Measurements from ENCODE around the gene STX5.
A peak's percentile ranks its signal among the peaks of the same experiment; 100 is the strongest.
"Not testable (repeated sequence)": the region's sequence is repeated elsewhere in the genome, so short reads cannot be mapped to it uniquely, and the experiment has no call there.

The STX5 gene

GRCh38 chr11:62786318-62787004 is 45.4 kb downstream of the STX5 start:
- no peak for DNase-seq (ENCODE audit: low read depth, low spot score)

DNA sequence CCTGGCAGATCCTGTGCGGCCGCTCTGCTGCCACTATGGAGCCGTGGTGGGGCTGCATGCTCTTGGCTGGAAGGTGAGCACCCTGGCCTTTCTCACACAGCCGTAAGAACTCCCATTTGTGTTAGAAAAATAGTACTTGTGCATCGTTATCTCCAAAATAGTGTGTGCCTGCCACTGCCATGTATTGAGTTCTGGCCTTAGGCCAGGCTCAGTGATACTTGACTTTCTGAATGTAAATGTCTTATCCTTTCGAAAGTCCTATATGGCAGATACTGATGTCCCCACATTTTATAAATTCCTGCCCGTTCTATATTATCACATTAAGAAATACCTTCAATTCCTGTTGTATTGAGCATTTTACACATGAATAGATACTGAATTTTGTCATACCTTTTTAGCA is 49.1 kb downstream of the STX5 start:
- no peak for DNase-seq (ENCODE audit: low read depth, low spot score)

- no peak for DNase-seq (ENCODE audit: low read depth, low spot score)
Observed at GRCh38 chr11:62778441-62778840, 53.4 kb downstream of the STX5 start.

DNA sequence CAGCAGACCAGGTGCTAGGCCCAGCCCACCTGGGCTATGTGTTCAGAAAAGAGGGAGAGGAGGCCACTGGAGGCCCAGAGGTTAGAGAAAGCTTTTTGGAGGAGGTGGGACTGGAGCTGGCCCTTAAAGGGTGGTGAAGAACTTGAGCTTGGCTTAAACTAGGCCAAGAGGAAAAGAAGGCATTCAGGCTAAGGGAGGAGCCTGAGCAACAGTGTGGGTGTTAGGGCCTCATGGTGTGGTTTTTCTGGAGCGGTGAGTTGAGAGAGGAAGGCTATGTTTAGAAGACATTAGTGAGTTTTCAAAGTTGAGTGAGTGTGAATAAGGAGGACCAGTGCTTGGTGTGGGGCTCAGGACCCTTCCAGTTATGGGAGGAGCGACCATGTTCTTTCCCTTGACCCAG is 54.5 kb downstream of the STX5 start:
- no peak for DNase-seq (ENCODE audit: low read depth, low spot score)

DNA sequence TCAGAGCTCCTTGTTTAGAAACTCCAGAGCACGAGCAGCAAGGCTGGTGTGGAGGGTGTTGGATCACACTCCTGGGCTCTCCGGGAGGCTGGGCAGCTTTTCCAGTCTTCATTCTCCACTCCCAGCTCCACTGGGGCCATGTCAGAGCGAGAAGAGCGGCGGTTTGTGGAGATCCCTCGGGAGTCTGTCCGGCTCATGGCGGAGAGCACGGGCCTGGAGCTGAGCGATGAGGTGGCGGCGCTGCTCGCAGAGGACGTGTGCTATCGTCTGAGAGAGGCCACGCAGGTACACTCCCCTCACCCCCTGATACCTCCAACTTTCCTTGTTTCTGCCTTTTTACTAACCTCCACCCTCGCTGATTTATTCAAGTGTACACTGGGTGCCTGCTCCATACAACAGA is 56.2 kb downstream of the STX5 start:
- DNase-seq (ENCODE audit: low read depth, low spot score): no peak

DNA sequence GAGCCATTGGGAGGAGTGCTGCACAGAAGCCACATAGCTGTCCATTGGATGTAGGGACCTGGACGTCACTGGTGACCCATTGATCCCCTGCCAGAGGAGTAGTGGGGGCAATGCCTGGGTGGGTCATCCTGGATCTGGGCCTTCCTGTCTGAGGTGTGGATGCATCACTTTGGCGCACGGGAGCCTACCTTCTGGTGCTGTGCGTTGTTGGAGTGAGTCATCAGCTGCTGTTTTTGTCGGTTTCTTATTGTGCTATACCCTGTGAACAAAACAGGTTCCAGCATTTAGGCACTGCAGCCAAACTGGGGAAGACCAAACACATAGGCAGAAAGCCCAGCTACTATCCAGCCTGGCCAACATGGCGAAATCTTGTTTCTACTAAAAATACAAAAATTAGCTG is 57.4 kb downstream of the STX5 start:
- DNase-seq (ENCODE audit: low read depth, low spot score): no peak

GRCh38 chr11:62771144-62772021 is 60.5 kb downstream of the STX5 start, which contains the start of gene TAF6L:
Gene TAF6L, plus strand, starts transcription at chr11:62771396. Its CDS starts 4,388 bp downstream, at chr11:62775784.
- peak; percentile 89 for DNase-seq (ENCODE audit: low read depth, low spot score)

- DNase-seq (ENCODE audit: low read depth, low spot score): peak; percentile 20
Observed at GRCh38 chr11:62770778-62771143, 61.1 kb downstream of the STX5 start.

GRCh38 chr11:62760867-62761227 is 71.0 kb downstream of the STX5 start:
- not testable (repeated sequence) for DNase-seq (ENCODE audit: low read depth, low spot score)

GRCh38 chr11:62757846-62758788 is 73.7 kb downstream of the STX5 start:
- DNase-seq (ENCODE audit: low read depth, low spot score): peak; percentile 96

Data from iPS DF 19.7 (cell line).